ENCODE measurements around the gene UPK3A.
"Not testable (repeated sequence)": the region's sequence is repeated elsewhere in the genome, so short reads cannot be mapped to it uniquely, and the experiment has no call there.

The UPK3A gene

DNA sequence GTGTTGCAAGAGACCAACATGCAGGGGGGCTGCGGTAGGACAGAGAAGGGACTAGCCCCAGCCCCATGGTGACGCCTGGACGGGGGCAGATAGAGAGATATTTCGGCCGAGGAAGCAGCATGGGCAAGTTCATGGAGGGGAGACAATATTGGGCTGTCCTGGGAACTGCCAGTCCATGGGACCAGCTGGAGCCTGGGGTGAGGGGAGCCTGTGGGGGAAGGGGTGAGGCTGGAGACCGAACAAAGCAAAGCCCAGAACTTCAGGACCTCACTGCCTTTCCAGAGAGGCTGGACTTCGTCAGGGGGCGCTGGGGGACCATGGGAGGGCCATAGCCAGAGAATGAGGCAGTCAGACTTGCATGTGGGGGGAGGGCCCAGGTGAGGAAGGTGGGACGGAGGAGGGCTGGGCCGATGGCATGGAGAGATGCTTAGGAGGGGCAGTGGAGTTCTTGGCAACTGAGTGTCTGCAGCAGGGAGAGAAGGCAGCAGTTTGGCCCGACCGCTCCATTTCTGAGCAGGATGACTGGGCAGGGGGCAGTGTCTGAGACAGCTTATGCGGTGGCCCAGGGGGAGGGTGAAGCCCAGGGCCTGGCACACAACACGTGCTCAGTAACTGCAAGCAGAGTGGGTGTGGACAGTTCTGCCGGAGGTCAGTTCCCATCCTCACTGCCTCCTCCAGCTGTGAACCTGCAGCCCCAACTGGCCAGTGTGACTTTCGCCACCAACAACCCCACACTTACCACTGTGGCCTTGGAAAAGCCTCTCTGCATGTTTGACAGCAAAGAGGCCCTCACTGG lies 712 bp downstream of the UPK3A start:
- FAIRE-seq = no peak

DNA sequence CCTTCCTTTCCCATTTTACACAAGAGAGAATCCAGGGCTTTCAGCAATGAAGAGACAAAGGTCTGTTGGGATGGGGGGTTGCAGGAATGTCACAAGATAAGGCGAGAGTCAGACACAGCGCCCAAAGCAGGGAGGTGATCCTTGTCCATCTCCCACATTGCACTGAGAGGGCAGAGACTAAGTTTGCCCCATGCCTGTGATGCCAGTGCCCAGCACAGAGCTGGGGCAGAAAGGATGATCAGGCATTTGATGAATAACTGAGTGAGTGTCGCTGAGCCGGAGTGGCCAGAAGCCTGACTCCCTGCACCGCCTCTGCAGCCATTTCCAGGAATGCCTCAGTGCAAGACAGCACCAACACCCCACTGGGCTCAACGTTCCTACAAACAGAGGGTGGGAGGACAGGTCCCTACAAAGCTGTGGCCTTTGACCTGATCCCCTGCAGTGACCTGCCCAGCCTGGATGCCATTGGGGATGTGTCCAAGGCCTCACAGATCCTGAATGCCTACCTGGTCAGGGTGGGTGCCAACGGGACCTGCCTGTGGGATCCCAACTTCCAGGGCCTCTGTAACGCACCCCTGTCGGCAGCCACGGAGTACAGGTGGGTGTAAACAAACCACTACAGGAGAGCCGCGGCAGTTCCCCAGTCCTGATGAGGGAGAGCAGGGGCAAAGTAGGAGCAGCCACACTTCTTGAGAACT lies 2.3 kb downstream of the UPK3A start:
- FAIRE-seq = no peak

DNA sequence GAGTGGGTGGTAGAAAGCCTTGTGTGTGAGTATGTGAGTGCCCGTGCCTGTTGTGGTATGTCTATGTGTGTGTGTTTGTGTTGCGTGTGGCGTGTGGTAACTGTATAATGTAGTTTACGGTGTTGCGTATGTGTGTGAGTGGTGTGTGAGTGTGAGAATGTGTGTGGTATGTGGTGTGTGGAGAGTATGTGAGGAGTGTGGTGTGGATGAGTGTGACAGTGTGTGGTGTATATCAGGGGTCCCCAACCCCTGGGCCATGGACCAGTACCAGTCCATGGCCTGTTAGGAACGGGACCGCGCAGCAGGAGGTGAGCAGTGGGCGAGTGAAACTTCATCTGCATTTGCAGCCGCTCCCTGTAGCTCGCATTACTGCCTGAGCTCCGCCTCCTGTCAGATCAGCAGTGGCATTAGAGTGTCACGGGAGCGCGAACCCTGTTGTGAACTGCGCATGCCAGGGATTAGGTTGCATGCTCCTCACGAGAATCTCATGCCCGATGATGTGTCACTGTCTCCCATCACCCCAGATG lies 5.7 kb downstream of the UPK3A start:
- no peak for FAIRE-seq

DNA sequence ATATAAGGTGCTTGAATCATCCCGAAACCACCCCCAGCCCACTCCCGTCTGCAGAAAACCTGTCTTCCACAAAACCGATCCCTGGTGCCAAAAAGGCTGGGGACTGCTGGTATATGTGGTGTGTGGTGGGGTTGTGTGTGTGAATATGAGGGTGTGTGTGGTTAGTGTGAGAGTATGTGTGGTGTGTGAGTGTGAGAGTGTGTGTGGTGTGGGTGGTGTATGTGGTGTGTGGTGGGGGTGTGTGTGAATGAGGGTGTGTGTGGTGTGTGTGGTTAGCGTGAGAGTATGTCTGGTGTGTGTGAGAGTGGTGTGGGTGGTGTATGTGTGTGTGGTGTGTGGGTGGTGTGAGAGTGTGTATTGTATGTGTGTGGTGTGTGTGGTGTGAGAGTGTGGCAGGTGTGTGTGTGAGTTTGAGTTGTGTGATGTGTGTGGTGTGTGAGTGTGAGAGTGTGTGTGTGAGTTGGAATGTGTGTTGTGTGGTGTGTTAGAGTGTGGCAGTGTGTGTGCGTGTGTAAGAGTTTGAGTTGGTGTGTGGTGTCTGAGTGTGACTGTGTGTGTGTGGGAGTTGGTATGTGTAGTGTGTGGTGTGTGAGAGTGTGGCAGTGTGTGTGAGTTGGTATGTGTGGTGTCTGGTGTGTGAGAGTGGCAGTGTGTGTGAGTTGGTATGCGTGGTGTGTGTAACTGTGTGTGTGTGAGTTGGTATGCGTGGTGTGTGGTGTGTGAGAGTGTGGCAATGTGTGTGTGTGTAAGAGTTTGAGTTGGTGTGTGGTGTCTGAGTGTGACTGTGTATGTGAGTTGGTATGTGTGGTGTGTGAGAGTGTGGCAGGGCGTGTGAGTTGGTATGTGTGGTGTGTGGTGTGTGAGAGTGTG lies 6.5 kb downstream of the UPK3A start:
- no peak for FAIRE-seq

DNA sequence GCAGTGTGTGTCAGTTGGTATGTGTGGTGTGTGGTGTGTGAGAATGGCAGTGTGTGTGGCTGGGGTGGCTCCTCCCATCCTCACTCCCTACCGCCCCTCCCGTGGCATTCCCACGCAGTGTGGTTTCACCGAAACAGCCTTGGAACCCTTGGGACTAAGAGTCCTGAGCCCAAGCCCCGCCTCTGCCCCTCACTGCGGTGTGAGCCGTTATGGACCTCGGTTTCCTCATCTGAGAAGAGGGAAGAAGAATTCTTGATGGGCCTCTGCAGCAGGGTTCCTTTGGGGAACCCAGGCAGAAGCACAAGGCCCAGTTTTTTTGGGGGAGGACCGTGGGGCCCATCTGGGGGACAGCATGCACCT lies 7.2 kb downstream of the UPK3A start:
- FAIRE-seq = no peak

DNA sequence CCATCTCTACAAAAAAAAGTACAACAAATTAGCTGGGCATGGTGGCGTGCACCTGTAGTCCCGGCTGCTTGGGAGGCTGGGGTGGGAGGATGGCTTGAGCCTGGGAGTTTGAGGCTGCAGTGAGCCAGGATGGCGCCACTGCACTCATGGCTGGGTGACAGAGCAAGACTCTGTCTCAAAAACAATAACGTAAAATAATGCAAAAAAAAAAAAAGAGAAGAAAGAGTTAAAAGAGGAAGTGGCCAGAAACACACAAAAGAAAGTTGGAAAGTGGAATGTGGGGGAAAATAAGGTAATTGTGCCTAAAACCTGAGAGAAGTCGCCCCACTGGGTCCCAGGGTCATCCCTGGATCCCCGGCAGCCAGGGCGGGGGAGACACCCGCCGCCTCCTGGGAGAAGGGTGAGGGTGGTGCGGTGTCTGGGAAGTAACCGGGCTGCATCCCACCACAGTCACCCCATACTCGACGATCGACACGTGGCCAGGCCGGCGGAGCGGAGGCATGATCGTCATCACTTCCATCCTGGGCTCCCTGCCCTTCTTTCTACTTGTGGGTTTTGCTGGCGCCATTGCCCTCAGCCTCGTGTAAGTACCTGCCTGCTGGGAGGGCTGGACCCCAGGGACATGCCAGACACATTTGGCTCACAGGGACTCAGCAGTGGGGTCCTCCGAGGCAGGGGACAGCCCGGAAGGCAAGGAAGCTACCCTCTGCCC lies 8.1 kb downstream of the UPK3A start:
- no peak for FAIRE-seq

DNA sequence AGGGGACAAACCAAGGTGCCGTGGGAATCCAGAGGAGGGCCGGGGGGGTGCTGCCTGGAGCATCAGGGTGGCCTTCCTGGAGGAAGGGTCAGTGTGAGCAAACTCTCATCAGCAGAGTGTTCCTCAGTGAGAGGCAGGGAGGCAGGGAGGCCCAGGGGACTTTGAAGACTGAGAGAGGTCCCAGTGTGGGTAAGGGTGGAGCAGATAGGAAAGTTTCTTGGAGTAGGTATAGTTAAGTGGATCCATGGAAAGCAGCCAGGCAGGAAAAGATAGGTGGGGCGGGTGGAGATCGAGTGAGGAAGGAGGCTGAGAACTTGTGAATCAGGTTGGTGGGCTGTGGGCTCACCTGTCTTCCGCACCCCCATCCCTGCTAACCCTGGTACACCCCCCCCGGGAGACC lies 9.3 kb downstream of the UPK3A start:
- no peak for FAIRE-seq

DNA sequence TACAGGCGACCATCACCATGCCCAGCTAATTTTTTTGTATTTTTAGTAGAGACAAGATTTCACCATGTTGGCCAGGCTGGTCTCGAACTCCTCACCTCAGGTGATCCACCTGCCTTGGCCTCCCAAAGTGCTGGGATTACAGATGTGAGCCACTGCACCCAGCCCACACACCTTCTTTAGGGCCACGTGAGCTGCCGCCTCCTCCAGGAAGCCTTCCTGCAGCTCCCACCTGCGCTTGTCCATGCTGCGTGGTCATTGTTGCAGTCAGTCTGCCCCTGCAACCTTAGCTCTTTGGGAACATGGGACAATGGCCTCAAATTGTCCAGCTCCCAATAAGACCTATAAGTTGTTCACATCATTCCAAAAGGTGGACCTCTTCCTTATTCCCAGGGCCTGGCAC lies 10.3 kb downstream of the UPK3A start:
- not testable (repeated sequence) for FAIRE-seq

DNA sequence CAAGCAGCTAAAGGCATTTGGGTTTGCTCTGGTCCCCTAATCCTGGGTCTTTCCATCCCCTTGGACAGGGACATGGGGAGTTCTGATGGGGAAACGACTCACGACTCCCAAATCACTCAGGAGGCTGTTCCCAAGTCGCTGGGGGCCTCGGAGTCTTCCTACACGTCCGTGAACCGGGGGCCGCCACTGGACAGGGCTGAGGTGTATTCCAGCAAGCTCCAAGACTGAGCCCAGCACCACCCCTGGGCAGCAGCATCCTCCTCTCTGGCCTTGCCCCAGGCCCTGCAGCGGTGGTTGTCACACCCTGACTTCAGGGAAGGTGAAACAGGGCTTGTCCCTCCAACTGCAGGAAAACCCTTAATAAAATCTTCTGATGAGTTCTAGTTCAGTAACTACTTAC lies 10.7 kb downstream of the UPK3A start:
- FAIRE-seq = no peak

DNA sequence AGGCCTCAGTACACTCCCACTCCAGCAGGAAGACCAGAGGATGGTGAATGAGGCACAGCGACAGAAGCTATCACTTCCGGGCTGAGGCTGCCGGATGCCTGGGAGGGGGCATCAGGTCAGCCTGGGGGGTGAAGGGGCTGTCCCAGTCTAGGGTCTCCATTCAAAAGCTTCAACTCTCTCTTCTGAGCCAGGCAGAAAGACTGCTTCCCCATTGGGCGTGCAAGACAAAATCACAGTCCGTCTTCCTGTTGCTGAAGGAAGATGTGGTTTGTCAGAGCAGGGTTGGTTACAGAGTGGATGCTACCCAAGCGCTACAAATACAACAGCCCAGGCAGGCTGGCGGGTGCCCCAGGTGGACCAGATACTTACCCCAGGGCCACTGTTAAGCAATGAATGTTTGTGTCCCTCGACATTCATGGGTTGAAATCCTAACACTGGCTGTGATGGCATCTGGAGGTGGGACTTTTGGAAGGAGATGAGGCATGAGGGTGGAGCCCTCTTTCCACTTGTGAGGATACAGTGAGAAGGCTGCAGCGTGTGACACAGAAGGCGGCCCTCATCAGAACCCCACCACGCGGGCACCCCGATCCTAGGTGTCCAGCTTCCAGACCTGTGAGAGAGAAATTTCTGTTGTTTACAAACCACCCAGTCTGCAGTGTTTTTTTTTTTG lies 12.0 kb downstream of the UPK3A start:
- FAIRE-seq = no peak

DNA sequence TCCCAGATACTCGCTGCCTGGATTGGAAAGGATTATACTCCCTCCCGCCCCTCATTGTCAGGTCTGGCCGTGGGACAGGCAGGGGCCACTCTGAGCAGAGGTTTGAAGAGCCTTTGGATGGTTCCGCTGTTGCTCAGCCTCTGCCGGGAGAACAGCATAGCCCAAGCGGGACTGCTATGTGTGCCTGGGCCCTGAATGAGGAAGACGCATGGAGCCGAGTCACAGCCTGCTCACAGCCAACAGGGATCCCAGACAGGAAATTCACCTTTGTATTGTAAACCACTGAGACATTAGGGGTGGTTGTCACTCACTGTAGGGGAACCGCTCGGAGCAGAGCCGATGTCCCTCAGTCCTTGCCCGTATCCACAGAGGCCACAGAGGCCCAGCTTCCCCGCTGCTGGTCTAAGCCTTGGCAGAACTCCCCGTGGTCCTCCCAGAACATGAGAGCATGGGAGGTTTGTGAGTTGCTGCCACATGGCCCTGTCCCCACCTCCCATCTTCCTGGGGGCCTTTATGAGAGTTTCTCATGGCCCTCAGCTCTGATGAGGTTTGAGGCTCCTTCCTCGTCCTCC lies 14.3 kb downstream of the UPK3A start:
- no peak for FAIRE-seq

DNA sequence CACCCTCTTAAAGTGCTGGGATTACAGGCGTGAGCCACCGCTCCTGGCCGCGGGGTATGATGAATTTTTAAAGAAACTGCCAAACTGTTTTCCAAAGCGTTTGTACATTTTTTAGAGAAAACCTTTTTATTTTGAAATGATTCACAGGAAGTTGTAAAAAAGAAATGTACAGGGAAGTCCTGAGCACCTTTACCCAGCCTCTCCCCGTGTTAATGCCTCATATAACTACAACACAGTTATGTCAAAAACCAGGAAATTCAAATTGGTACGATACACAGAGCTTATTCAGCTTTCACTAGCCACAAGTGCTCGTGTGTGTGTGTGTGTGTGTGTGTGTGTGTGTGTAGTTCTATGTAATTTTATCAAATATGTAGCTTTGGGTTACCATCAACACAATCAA lies 18.0 kb downstream of the UPK3A start:
- no peak for FAIRE-seq

DNA sequence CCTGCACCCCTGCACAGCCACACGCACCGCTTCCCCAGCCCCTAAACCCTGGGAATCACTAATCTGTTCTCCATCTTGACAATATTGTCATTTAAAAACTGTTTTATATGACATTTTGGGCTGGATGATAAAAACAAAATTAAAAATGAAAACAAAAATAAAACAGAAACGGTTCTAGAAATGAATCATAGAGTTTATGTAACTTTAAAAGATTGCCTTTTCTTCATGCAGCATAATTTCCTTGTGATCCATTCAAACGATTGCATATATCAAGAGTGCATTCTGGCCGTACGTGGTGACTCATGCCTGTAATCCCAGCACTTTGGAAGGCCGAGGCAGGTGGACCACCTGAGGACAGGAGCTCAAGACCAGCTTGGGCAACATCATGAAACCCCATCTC lies 18.4 kb downstream of the UPK3A start:
- FAIRE-seq = no peak

DNA sequence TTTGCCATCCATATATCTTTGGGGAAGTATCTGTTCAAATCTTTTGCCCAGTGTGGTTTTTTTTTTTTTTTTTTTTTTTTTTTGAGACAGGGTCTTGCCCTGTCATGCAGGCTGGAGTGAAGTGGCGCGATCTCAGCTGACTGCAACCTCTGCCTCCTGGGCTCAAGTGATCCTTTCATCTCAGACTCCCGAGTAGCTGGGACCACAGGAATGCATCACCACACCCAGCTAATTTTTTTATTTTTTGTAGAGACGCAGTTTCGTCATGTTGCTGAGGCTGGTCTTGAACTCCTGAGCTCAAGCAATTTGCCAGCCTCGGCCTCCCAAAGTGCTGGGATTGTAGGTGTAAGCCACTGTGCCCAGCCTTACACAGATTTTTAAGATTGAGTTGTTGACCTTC lies 20.2 kb downstream of the UPK3A start:
- no peak for FAIRE-seq

DNA sequence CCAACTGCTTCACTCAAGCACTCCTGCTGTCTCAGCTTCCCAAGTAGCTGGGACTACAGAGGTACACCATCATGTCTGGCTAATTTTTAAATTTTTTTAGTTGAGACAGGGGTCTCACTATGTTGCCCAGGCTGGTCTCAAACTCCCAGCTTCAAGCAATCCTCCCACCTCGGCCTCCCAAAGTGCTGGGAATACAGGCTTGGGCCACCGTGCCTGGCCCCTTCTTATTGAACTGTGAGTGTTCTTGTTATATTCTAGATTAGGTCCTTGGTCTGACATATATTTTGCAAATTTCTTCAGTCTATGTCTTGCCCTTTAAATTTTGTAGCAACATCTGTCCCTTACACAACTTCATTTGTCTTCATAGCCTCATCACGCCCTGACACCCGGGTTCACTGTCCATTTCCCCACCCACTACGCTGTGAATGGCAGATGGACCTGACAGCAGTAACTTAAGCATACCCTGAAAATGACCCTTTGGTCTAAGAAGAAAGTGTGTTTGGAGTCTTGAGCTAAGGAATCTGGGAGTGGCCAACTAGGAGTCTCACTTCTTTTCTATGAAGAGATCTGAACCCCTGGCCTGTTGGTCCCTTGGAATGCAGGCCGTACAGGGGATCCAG lies 20.8 kb downstream of the UPK3A start:
- FAIRE-seq = no peak

DNA sequence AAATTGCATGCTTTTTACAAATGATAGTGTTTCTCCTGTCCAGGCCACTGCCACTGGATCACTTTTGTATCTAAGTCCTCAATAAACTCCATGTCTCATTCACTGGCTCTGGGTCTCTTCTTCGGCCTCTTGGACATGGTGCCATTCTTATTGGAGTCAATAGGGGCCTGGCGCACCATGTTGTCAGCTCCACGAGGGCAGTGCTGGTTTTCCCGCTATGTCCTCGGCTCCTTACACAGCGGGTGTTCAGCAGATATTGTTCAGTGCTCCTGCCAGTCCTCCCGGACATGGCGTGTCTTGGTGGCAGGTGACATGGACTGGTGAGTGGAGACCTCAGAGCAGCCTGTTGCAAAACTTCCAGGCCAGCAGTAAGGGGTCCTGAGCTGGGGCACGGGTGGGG lies 21.4 kb downstream of the UPK3A start:
- FAIRE-seq = no peak

DNA sequence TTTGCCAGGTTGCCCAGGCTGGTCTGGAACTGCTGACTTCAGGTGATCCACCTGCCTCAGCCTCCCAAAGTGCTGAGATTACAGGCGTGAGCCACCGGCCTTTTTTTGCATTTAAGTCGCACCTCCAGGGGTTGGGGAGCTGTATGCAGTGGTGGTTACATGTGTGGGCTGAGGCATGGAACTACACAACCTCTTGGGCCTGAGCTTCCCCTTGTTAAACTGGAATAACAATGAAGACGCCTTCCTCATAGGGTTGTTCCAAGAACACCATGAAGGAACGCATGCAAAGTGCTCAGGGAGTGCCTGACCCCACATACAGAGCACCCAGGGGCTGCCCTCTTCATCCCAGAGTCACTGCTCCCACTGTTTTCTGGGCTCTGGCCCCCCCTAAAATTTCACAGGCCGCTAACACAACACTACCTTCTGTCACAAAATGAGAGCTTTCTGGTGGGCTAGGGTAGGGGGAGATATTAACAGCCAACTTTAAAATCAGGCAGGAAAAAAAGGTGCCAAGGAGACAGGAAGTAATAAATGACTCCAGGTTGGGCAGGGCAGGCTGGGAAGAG lies 23.7 kb downstream of the UPK3A start:
- FAIRE-seq = no peak

DNA sequence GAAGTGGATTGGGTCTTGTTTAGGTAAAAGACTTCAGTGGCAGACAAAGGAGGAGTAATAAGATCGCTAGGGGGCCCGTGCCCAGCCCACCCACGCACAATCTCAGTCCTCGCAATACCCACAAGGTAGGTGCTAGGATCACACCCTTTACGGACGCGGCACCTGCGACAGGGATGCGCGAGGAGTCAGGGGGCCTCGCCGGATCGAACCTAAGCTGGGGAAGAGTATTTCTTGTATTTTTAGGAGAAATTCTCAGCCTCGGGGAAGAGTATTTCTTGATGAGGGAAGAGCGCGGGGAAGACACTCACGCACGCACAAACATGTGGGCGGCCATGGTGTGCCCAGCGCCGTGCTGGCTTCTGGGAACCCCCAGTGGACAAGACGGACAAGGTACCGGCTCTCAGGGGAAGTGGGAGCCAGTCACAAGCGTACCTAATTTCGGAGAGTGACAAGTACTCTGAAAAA lies 24.2 kb downstream of the UPK3A start:
- no peak for FAIRE-seq

DNA sequence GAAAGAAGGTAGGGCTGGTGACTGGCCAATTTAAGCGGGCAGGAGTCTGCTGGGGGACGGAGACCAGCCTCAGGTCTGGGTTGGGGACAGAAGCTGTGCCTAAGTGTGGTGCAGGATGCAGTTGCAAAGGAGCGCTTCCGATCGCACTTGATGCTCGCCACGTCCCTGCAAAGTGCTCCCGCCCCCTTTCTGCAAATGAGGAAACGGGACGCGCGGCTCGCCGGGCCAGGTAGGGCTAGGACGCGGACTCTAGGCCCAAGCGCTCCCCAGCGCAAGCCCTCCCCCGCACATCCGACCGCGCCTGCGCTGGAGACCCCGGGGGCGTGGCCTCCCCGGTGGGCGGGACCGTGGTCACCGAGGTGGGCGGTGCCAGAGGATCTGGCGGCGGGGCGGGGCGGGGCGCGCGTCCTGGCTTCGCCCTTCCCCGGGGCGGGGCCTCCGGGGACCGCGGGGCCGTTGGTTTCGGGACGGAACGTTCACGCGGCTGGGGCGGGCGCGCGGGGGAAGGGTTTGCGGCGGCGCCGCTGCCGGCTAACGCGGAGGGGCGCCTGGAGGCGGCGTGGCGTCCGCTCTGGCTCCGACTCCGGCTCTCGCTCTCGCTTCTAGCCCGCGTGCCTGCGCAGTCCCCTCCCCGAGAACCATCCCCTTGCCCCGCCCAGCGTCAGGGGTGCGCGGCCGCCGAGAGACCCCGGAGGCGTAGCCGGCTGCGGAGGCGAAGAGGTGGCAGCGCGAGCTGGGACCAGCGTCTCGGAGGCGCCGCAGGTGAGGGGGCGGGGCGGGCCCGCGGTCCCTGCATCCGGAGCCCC lies 24.9 kb downstream of the UPK3A start, which contains the start of gene FAM118A:
TSS of gene FAM118A (plus strand) at position 513 of the 806 bp plus-strand sequence. CDS start 12,446 bp downstream, outside the sequence.
- FAIRE-seq = no peak
